ENCODE measurements around the gene NUBPL.
"Not testable (repeated sequence)": the region's sequence is repeated elsewhere in the genome, so short reads cannot be mapped to it uniquely, and the experiment has no call there.

Gene NUBPL

DNA sequence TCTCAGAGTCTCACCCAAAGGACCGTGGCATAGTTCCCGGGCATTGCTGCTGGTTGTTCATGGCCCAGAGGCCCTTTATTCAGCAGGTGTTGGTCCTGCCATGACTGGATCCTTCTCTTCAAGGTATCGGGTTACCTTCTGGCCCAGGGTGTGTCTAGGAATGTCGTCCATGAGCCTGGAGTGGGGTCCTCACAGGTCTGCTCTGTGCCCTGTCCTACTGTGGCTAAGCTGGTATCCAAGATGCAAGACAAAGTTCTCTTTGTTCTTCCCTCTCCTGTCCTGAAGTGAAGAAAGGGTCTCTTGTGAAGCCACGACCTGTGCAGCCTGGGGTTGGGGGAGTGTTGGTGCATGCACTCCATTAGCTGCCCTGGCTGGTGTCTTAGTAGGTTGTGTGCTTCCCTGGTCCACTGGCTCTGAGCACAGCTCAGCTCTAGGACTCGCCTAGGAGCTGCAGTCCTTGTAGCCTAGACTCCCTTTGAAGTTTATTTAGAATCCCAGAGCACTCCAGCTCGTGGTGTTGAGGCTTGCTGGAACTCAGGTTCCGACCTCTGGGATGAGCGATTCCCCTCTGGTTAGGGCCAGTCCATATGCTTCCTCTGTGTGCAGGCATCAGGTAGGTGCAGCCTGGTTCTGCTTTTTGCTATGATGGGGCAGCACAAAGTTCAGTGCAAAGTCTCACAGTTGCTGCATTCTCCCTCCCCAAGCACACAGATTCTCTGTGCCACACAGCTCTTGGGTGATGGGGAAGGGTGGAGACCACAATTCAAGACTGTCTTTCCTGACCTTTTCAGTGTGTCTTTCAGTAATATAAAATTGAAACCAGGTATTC, 117.4 kb downstream of the NUBPL start:
- DNase-seq, result no peak

DNA sequence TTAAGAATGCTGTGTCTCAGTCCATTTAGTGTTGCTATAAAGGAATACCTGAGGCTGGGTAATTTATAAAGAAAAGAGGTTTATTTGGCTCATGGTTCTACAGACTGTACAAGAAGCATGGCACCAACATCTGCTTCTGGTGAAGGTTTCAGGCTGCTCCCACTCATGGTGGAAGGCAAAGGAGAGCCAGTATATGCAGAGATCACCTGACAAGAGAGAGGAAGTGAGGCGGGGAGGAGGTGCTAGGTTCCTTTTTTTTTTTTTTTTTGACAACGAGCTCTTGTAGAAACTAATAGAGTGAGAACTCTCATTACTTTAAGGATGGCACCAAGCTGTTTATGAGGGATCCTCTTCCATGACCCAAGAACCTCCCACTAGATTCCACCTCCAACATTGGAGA, 121.6 kb downstream of the NUBPL start:
- no peak for DNase-seq

- DNase-seq, result no peak
Measured at GRCh38 chr14:31687726-31688125, 126.5 kb downstream of the NUBPL start.

DNA sequence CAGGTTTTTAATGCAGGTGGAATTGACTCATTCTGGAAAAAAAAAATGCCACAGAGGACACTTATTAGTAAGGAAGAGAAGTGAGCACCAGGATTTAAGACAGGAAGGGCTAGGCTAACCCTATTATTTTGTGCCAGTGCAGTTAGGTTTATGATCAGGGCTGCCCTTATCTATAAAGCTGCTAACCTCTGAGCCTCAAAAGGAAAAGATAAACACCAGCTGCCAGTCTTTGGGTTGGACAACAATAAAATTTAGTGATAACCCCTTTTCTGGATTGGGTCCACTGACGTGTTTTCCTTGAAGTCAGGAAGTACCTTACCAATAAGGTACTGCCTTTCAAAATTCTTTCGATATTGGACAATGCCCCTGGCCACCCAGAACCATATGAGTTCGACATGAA, 128.9 kb downstream of the NUBPL start:
- DNase-seq, result no peak

DNA sequence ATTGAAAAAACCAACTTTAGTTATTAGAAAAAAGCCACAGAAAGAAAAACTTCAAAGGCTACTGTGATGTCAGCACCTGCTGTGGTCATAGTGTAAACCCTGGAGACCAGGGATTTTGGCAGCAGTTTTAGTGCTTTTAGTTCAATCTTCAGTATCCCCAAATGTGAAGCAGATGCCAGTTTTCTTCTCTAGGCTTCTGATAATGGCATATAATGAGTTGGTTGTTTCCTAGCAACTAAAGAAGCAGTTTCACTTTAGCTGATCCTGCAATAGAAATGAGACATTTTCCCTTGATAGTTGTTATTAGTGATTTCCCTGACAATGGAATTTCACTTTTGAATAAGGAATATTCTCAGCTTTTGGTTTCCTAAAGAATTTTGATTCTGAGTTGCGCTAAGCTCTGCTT, 131.2 kb downstream of the NUBPL start:
- no peak for DNase-seq

DNA sequence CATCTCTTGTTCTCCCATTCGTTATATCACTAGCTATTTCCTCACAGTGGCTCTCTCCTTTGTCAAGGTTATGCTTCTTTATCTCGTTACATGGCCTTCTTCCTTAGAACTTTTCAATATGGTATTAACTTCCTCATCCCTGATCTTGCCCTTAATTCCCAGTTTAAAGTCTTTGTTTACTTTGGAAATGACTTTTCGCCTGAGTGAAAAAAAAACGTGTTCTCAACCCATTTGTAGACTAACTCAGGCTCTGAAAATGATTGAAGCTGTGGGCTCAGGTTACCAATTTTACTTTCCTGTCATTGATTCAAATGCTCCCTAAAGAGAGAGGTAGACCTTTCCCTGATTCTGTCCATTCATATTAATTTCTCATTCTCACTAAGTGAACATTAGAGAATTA, 135.2 kb downstream of the NUBPL start:
- no peak for DNase-seq

DNA sequence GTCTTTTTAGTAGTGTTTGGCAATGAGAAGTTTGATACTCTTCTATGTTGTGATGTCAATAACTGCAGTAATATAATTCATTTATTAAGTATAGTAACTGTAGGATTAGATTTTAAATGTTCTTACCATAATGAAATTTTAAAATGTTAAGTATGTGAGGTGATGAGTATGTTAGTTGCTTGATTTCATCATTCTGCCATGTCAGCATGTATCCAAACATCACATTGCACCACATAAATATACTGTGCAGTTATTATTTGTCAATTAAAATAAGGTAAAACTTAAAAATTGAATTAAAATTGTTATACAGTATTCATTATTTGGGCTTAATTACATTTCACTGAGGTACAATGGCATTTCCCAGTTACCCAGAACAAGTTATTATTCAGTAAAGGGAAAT, 138.6 kb downstream of the NUBPL start:
- DNase-seq, result no peak

GRCh38 chr14:31700282-31701074, 139.3 kb downstream of the NUBPL start:
- DNase-seq, result no peak

GRCh38 chr14:31702130-31702529, 140.9 kb downstream of the NUBPL start:
- no peak for DNase-seq

- DNase-seq, result no peak
Measured at GRCh38 chr14:31703056-31703455, 141.9 kb downstream of the NUBPL start.

DNA sequence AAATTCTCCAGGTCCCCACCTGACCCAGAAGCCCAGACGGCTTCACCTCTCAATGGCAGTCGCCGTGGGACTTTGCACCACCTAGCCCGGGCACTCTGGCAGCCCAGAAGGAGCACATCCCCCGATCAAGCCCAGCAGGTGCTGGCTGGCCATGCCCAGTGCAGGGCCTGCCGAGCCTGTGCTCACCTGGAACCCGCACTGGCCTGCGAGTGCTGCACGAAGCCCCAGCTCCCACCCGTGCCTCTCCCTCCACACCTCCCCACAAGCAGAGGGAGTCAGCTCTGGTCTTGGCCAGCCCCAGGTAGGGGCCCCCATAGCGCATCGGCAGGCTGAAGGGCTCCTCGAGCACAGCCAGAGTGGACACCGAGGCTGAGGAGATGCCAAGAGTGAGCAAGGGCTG, 144.5 kb downstream of the NUBPL start:
- DNase-seq, result no peak

DNA sequence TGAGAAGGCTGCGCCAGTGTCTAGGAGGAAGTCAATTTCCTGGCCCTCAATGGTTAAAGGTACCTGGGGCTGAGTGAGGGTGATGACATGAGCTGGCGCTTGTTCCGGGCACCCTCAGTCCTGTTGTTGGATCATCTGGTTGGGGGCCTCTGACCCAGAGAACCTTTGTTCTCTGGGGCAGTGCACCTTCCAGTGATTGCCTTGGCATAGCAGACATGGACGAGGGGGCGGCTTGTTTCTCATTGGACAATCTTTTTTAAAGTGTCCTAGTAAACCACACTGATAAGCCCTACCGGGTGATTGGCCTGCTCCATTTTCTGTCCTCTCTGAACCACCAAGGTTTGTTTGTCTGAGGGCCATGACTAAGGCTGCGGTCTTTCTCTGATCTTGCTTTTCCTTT, 147.5 kb downstream of the NUBPL start:
- DNase-seq, result not testable (repeated sequence)

DNA sequence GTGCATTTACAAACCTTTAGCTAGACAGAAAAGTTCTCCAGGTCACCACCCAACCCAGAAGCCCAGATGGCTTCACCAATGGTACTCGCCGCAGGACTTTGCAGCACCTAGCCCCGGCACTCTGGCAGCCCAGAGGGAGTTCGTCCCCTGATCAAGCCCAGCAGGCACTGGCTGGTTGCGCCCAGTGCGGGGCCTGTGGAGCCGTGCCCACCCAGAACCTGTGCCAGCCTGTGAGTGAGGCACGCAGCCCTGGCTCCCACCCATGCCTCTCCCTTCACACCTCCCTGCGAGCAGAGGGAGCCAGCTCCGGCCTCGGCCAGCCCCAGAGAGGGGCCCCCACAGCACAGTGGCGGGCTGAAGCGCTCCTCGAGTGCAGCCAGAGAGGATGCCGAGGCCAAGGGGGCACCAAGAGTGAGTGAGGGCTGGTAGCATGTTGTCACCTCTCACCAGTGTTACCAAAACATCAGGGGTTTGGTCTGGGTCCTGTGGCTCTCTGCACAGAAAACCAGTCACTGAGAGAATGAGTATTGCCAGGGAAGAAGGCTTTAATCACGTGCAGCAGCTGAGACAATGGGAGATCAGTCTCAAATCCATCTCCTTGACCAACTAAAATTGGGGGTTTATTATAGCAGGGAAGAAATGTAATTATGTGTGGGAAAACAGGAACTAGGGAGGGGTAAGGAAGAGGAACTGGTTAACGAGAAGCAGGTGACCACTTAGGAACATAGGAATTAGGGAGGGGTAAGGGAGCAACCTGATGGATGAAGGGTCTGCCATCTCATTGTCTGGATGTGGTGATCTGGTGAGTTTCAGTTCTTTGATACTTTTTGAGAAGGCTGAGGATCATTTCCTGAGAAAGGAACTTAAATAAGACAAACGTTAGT, 151.3 kb downstream of the NUBPL start:
- DNase-seq, result no peak

GRCh38 chr14:31716208-31716607, 155.0 kb downstream of the NUBPL start:
- DNase-seq, result no peak

DNA sequence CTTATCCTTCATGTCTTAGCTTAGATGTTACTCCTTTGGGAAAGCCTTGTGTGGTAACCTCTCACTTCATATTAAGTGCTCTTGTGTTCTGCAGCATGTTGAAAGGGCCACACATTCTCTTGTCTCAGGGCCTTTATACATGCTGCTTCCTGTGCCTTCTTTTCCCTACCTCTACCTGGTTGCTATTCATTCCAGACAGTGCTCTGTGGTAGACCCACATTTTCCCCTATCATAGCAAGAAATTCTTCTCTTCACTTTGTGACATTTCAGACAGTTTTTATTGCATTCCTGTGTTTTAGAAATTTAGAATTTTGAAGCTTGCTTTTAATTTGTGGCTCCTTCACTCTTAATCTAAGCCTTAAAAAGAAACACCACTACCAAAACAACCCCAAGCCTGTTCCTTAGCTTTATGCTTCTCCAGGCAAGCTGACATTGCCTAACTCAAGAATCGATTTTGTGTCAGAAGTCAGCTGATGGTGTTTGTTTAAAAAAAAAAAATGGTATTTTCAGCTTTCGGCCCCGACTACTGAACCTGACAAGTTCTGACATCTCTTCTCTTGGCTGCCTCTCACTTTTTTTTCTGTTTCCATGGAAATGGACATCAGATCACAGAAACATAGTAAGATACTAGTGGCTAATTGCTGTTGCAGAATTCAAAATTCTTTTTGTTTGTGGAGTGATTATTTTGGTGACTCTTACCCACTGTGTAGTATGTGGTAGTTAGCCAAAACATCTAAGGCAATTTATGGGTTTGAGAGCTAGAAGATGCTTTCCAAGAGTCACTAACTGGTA, 156.3 kb downstream of the NUBPL start:
- DNase-seq, result no peak

DNA sequence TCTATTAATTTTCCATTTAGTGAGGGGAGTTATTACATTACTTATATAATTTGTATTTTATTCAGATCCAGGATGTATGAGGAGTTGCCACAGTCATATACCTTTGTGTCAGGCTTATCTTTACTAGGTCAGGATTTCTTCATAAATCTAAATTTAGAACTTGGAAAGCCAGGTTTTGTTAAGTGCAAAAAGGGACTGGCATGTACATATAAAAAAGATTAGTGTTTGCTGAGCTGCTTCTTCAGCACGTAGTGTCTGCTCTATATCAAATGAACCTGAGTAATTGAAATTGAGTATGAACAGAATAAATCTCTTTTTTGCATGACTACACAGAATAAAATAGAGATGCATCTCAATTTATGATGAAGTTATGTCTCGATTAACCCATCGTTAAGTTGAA, 157.4 kb downstream of the NUBPL start:
- DNase-seq, result no peak

DNA sequence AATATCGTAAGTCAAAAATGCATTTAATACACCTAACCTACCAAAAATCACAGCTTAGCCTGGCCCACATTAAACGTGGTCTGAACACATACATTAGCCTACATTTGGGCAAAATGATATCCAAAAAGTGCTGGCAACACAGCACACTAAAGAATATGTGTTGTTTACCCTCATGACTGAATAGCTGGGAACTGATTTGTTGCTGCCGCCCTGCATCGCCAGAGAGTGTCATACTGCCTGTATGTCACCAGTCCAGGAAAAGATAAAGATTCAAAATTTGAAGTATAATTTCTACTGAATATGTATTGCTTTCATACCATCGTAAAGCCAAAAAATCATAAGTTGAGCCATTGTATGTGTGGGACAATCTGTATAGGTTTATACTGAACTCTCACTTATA, 157.8 kb downstream of the NUBPL start:
- DNase-seq, result no peak

DNA sequence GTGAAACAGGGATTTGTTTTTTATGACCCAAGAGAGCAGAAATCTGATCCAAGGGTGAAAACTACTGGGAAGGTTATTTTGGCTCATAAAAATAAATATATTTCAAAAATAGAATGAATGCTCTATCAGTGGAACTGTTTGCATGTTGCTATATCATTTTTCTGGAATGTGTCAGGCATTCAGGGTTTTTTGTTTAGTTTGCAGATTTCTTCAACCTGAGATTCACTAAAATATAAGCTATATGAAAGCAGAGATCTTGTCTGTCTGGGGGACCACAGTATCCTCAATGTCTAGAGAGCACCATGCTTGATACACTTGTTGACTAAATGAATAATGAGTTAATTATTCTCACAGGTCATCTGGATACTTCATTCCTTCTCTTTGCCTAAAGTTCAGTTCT, 165.1 kb downstream of the NUBPL start:
- DNase-seq, result no peak

DNA sequence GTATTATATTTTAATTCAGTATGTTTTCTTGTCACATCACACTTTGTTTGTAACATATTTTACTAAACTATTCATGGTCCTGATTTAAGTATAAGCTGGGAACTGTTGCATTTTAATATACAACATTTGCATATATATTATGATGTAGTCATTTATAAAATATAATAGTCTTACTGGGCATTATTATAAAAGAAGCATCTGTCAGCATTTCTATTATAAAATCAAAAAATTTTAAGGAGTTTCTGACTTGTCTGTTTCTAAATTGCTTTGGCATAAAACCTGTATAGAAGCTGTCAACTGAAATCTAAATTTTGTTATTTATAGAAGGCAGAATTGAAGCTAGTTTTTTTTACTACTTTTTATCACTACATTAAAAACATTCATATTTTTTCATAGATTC, 166.6 kb downstream of the NUBPL start:
- DNase-seq, result no peak

GRCh38 chr14:31740688-31741087, 179.5 kb downstream of the NUBPL start:
- no peak for DNase-seq

DNA sequence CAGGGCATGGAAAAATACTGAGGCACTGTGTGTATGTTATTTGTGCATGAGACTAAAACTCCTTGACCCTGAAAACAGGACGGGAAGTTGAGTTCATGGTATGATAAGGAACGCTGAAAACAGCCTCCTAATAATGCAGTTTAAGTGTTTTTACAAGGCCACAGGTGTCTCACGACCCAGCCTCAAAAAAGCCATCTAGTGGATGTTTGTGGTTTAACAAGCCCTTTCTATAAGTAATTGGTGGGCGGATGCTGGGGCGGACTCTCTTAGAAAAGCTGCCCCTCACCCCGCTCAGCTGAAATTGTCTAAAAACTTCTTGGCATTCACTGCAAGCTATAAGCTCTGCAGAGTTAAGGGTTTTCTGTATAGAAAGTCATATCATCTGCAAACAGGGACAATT, 184.5 kb downstream of the NUBPL start:
- no peak for DNase-seq

DNA sequence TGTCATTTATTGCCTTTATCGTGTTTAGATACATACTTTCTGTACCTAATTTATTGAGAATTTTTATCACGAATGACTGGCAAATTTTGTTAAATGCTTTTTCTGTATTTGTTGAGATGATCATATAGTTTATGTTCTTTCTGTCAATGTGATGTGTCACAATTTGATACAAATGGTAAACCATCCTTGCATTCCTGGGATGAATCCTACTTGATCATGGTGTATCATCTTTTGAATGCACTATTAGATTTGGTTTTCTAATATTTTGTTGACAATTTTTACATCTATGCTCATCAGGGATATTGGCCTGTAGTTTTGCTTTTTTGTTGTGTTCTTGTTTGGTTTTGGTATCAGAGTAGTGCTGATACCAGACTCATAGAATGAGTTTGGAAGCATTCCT, 185.1 kb downstream of the NUBPL start:
- DNase-seq, result no peak

DNA sequence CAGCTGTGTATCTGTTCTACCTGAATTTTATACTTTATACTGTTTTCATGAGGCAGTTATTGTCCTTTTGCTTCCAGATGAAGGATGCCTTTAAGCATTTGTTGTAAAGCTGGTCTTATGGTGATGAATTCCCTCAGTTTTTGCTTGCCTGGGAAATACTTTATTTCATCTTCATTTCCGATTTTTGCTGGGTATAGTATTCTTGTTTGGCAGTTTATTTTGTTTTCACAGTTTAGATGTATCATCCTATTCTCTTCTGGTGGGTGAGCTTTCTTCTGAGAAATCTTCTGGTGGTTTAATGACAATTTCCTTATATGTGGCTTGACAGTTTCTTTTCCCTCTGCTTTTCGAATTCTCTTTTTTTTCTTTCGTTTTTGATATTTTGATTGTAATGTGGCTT, 188.1 kb downstream of the NUBPL start:
- no peak for DNase-seq

All from DMS153 (cell line).